ENCODE measurements around the gene TLK1. TPM values are rescaled to one million over a fixed set of nuclear protein-coding genes. Genes with fewer than 3 reads are reported as not detected.

Gene TLK1
- total RNA-seq, 1 donor from 2014 or later: 45.7 TPM

DNA sequence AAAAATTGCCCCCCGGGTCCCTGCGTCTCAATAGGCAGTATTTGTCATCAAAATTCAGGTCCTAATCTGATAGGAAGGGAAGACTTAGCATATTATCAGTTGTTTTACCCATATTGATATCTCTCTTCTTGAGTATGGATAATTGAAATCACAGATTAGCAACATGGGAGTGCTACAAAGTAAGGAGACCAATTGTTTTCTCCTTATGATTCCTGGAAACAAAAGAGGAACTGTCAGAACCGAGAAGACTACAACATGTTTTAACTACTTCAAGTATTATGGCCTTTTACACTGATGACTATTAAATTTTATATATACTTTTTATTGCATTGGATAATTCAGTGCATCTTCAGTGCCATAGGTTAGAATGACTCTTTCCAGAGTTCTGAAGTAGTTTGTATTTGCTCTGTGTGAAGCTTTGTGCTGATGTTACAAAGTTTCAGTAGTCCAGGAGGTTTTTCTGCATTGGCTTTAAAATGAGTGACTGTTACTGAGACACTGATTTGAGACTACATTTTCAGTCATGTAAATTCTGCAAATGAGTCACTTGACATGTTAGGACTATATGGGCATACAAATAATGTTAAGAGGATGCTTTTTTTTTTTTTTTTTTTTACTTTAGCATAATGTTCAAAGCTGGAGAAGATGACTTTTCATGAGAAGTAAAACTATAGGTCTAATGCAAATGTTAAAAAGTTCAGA lies 19.7 kb upstream of the TLK1 start:
- no peaks in the 10 kb centered on the region for H3K27me3 Mint-ChIP-seq (ENCODE audit: unreplicated experiment)
- no peaks in the 10 kb centered on the region for H3K9me3 Mint-ChIP-seq (ENCODE audit: unreplicated experiment)
- no peak overlapping the region for H3K27ac Mint-ChIP-seq (ENCODE audit: unreplicated experiment)
- no peak overlapping the region for H3K4me3 Mint-ChIP-seq (ENCODE audit: unreplicated experiment)
- TF ChIP-seq, protein P1, sequence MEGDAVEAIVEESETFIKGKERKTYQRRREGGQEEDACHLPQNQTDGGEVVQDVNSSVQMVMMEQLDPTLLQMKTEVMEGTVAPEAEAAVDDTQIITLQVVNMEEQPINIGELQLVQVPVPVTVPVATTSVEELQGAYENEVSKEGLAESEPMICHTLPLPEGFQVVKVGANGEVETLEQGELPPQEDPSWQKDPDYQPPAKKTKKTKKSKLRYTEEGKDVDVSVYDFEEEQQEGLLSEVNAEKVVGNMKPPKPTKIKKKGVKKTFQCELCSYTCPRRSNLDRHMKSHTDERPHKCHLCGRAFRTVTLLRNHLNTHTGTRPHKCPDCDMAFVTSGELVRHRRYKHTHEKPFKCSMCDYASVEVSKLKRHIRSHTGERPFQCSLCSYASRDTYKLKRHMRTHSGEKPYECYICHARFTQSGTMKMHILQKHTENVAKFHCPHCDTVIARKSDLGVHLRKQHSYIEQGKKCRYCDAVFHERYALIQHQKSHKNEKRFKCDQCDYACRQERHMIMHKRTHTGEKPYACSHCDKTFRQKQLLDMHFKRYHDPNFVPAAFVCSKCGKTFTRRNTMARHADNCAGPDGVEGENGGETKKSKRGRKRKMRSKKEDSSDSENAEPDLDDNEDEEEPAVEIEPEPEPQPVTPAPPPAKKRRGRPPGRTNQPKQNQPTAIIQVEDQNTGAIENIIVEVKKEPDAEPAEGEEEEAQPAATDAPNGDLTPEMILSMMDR (IDR thresholded peaks at IDR 0.05; ENCODE audit: partially characterized antibody, unreplicated experiment): no peak
- H3K36me3 Mint-ChIP-seq (ENCODE audit: unreplicated experiment): no peaks in the 10 kb centered on the region
- no peak for DNase-seq
- H3K4me1 Mint-ChIP-seq (ENCODE audit: low read depth, unreplicated experiment): no peaks in the 10 kb centered on the region

DNA sequence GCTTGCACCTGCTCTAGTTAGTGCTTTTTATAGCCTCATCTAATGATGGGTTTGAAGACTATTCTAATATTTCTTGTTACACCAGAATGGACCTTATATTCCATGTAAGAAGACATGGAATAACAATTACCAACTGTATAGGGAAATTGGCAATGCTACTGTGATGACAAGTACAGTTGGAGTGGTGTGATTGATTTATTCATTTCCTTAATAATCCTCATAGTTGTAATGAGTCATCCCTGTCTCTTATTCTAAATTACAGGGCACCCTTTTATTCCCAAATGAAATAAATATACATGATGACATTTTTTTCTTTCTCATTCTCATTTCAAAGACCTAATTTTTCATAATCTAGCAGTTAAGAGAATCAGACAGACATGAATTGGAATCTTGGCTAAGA lies 18.3 kb upstream of the TLK1 start:
- Mint-ChIP-seq H3K4me3 (ENCODE audit: unreplicated experiment) (no peak overlapping the region), H3K4me1 (ENCODE audit: low read depth, unreplicated experiment) (no peaks in the 10 kb centered on the region), H3K27ac (ENCODE audit: unreplicated experiment) (no peak overlapping the region), H3K9me3 (ENCODE audit: unreplicated experiment) (no peaks in the 10 kb centered on the region), H3K27me3 (ENCODE audit: unreplicated experiment) (no peaks in the 10 kb centered on the region), H3K36me3 (ENCODE audit: unreplicated experiment) (no peaks in the 10 kb centered on the region)
- TF ChIP-seq, protein P1 (IDR thresholded peaks at IDR 0.05; ENCODE audit: partially characterized antibody, unreplicated experiment): no peak
- DNase-seq: no peak

DNA sequence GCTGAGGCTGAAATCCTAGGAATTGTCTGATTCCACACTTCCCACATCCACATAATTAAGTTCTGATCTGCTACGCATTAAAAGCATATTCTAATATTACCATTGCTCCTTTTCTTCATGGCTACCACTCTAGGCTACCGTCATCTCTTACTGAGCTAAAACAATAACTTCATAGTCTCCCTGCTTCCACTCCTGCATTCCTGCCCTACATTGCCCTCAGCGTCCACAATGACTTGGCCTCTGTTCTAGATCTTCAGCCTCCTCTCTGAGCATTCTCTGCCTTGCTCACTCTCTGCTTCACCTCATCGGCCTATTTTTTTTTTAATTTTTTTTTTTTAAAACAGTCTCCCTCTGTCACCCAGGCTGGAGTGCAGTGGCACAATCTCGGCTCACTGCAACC lies 15.8 kb upstream of the TLK1 start:
- Mint-ChIP-seq H3K36me3 (ENCODE audit: unreplicated experiment) (no peaks in the 10 kb centered on the region), H3K4me1 (ENCODE audit: low read depth, unreplicated experiment) (no peaks in the 10 kb centered on the region), H3K27me3 (ENCODE audit: unreplicated experiment) (no peaks in the 10 kb centered on the region), H3K4me3 (ENCODE audit: unreplicated experiment) (no peak overlapping the region), H3K27ac (ENCODE audit: unreplicated experiment) (no peak overlapping the region), H3K9me3 (ENCODE audit: unreplicated experiment) (no peaks in the 10 kb centered on the region)
- TF ChIP-seq, protein P1 (IDR thresholded peaks at IDR 0.05; ENCODE audit: partially characterized antibody, unreplicated experiment): no peak
- no peak for DNase-seq

DNA sequence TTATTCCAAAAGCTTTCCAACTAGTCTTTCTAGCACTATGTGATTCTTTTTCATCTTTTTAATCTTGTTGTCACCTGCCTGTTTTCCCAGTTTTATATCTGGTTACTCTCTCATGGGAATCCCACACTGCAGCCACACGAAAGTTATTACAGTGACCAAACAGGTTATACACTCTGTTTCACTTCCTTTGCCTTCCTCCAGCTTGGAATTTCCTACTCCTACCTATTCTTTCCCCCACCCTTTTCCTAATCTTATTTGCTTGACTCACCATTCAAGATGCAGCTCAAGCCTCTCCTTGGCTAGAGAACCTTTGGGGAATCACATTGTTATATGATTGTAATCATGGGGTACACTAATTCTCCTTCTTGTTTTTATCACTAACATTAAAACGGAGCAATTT lies 13.4 kb upstream of the TLK1 start:
- Mint-ChIP-seq H3K27ac (ENCODE audit: unreplicated experiment) (no peak overlapping the region), H3K27me3 (ENCODE audit: unreplicated experiment) (no peaks in the 10 kb centered on the region), H3K36me3 (ENCODE audit: unreplicated experiment) (no peaks in the 10 kb centered on the region), H3K4me3 (ENCODE audit: unreplicated experiment) (no peak overlapping the region), H3K9me3 (ENCODE audit: unreplicated experiment) (peaks cover 2% of the 10 kb centered on the region), H3K4me1 (ENCODE audit: low read depth, unreplicated experiment) (no peaks in the 10 kb centered on the region)
- TF ChIP-seq, protein P1 (IDR thresholded peaks at IDR 0.05; ENCODE audit: partially characterized antibody, unreplicated experiment): no peak
- no peak for DNase-seq

DNA sequence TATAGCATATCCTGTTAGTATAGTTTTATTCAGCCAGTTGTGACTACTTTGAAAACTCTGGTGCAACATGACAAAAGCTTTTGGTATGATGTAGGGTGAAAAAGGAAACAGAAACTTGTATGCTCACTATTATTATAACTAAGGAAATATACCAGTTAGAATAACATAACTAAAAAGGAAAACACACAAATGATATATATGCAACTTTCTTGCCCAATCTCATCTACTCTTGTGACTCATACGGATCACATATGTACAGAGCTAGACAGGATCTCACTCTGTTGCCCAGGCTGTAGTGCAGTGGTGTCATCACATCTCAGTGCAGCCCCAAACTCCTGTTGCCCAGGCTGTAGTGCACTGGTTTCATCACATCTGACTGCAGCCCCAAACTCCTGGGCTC lies 12.4 kb upstream of the TLK1 start:
- no peak overlapping the region for H3K27ac Mint-ChIP-seq (ENCODE audit: unreplicated experiment)
- peaks cover 2% of the 10 kb centered on the region for H3K9me3 Mint-ChIP-seq (ENCODE audit: unreplicated experiment)
- H3K4me3 Mint-ChIP-seq (ENCODE audit: unreplicated experiment): no peak overlapping the region
- no peaks in the 10 kb centered on the region for H3K36me3 Mint-ChIP-seq (ENCODE audit: unreplicated experiment)
- no peak for DNase-seq
- TF ChIP-seq, protein P1 (IDR thresholded peaks at IDR 0.05; ENCODE audit: partially characterized antibody, unreplicated experiment): no peak
- no peaks in the 10 kb centered on the region for H3K4me1 Mint-ChIP-seq (ENCODE audit: low read depth, unreplicated experiment)
- no peaks in the 10 kb centered on the region for H3K27me3 Mint-ChIP-seq (ENCODE audit: unreplicated experiment)

All from glutamatergic neuron (in vitro differentiated cells).